A172 (cell line): ENCODE data around the gene GRK1. TPM values are rescaled to one million over a fixed set of nuclear protein-coding genes. Genes with fewer than 3 reads are reported as not detected.

ENCODE experiments used
- DNase-seq: peaks from one replicate; pipeline ENCODE4 v3.0.0-alpha.2; 2015; ENCODE audit warnings: low spot score
- total RNA-seq: library from RNA; depleted of rRNA; stranded (reverse); fragments of >200 nt; shearing (Covaris generic); gene quantifications from 2 replicates; pipeline ENCODE4 v1.2.3, GENCODE V29; 2014; rRNA removed

GRK1 gene
- total RNA-seq, 1 experiment from 2014 or later = not detected

DNA sequence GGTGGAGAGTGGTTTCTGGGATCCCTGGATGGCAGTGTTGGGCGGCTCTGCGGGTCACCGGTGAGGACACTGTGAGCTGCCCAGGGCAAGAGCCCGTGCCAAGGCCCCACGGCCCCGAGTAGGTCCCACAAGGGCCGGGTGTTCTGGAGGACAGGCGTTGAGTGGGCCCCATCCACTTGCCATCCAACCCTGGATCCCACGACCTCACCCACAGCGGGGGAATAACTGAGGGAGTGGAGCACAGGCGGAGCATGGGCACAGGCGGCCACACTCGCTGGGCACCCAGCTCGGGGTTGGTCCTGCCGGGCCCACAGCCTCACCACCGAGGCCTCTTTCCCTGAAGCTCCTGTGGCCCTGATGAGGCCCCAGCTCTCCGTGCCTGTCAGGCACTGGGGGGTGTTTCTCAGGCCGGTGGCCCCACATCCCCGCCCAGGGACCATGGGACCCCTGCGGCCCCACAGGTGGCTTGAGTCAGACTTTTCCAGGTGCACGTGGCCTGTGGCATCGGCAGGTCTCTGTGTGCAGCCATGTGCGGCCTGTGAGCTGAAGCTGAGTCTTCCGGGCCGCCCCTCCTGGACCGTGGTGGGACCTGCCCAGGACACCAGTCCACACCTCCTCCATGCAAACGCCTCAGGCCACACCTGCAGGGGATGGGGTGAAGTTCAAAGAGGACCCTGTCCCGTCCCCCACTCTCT is 108.6 kb downstream of the GRK1 start:
- DNase-seq = no peak

- DNase-seq = no peak
Measured at GRCh38 chr13:113776231-113777125, 109.5 kb downstream of the GRK1 start.

- no peak for DNase-seq
Measured at GRCh38 chr13:113777311-113778260, 110.6 kb downstream of the GRK1 start.

DNA sequence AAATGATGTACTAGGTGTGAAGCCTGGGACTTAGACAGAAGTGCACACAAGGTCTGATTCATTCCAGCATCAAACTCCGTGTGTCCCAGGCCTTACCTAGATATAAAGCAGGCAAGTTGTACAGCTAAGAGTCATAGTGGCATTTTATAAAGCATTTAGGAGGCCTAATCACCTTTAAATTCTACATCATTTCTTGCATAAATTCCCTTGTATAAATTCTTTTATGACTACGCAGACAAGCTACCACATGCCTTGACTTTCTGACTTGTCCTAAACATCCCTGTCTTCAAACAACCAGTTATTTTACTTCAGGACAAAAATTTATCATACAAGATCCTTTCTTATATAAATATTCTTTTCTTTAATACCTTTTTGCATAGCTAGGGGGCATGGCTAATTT is 114.6 kb downstream of the GRK1 start:
- no peak for DNase-seq

DNA sequence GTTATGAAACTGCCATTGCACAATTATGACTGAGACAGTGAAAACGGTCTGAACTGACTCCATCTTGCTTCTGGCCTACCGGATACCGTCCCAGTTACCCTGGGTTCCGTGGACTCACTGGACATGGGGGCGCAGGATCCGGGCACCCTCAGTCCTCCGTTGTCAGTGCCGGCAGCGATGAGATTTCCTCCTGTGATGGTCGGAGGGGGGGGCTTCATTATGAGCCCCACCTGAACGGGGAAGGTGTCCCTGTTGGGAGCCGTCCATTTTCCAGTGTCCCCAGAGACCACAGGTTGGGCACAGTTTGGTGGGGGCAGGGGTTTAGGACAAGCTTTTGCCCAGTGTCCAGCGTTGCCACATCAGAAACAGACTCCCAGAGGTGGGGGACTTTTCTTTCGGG is 115.5 kb downstream of the GRK1 start:
- no peak for DNase-seq

GRCh38 chr13:113783200-113783881 is 116.3 kb downstream of the GRK1 start:
- DNase-seq = no peak

- peak; percentile 29 for DNase-seq
Measured at GRCh38 chr13:113783966-113784644, 117.1 kb downstream of the GRK1 start.

DNA sequence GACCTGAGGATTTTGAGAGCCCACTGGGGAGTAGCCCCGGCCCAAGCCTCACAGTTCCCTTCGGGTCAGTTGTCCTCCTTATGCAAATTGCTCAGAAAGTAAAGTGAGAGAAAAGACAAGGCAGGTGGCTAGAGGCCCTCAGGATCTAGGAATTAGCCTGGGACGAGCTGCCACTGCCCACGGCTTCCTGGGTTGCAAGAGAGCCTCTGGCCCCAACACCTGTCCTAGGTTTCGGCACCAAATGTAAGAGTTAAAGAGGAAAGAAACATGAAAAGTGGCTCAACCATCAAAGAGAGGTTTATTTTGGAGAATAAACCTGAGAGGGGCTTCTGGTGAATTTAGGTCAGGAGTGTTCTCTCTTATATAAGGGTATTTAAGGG is 117.6 kb downstream of the GRK1 start:
- DNase-seq = no peak

DNA sequence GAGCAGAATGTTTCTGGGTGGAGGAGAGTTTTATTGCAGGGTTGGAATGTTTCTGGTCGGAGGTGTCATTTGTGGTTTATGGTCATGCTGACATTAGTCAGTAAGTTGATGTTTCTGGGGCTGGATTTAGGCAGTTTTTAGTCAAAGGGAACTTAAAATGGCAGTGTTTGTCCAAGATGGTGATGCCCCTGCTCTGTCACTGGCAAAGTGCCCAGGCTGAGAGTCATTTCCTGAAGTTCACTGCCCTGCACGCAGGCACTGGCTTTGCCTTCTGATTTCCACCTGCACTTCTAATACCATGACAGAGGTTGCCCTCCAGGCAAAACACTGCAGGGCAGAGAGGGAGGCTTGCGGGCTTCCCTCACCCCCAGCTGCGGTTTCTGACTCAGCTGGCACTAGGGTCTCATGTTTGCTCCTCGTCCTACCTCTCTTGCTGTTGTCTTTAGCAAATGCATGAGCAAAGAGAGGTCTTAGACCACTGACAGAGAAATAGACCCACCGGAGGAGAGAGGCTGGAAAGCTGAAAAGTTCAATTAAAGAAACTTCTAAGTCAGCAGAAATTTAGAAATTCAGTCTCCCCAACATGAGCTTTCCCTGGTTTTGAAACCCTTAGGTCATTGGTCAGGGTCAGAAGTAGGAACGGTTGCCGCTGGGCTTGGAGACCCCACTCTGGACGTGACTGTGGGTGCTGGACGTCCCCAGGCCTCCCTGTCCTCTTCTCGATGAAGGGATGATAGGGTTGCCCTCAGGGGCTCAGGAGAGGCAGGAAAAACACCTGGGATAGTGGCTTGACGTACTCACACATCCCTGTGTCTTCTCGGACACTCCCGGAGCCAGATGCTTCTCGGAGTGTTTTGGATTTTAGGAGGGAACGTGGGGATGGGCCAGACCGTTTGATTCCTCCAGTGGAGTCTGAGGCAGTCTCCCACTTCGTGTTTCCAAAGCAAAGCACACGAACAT is 118.3 kb downstream of the GRK1 start:
- DNase-seq = peak; percentile 99

- peak; percentile 82 for DNase-seq
Measured at GRCh38 chr13:113786262-113786841, 119.3 kb downstream of the GRK1 start.

Other genes starting within 250 kb of the GRK1 start
- 0.96 and 2.1 TPM in 2 replicates for gene ADPRHL1, start 213.7 kb upstream of the GRK1 start, total RNA-seq
- 14.0 and 18.6 TPM in 2 replicates for gene DCUN1D2, start 176.5 kb upstream of the GRK1 start, total RNA-seq
- 129 and 162 TPM in 2 replicates for gene TFDP1, start 82.5 kb upstream of the GRK1 start, total RNA-seq
- not detected in 2 replicates for gene ATP4B, start 9.0 kb upstream of the GRK1 start, total RNA-seq
- gene TMEM255B, start 92.0 kb downstream of the GRK1 start, total RNA-seq = 1.8 and 2.3 TPM in 2 replicates
- 30.7 and 55.3 TPM in 2 replicates for gene GAS6, start 196.9 kb downstream of the GRK1 start, total RNA-seq